Measurements from ENCODE around the gene TNK2. TPM values are rescaled to one million over a fixed set of nuclear protein-coding genes. Genes with fewer than 3 reads are reported as not detected.
A peak's percentile ranks its signal among the peaks of the same experiment; 100 is the strongest.
"Not testable (repeated sequence)": the region's sequence is repeated elsewhere in the genome, so short reads cannot be mapped to it uniquely, and the experiment has no call there.

TNK2 gene
- total and polyA plus RNA-seq, 2 donors (not counting 1 experiment from before 2014, with no cell fraction given) = 131 to 198 TPM

GRCh38 chr3:195902634-195903033 is 5.7 kb downstream of the TNK2 start:
- not testable (repeated sequence) for H3K4me3 ChIP-seq (ENCODE audit: control extremely low read depth in 1 of 5, extremely low read depth in 1 of 5, insufficient read depth in 1 of 5, low read depth in 2 of 5, low read length in 4 of 5)
- POLR2A ChIA-PET = interaction anchor here (0.6 to 1.4 kb wide), 4 partner anchors 9 to 747 kb away, joined by 3 to 6 read pairs (median 4); partner anchors contain the start of gene FBXO45

GRCh38 chr3:195901836-195902585 is 6.3 kb downstream of the TNK2 start:
- CTCF ChIA-PET = interaction anchor here (1.1 to 4.3 kb wide), 6 partner anchors 8 to 43 kb away, joined by 3 to 33 read pairs (median 7); no protein-coding TSS in a partner anchor
- not testable (repeated sequence) for H3K4me3 Mint-ChIP-seq; H3K27me3 Mint-ChIP-seq; H3K9me3 ChIP-seq (ENCODE audit: control extremely low read depth in 1 of 3, control insufficient read depth in 2 of 3, insufficient read depth in 1 of 3, low read length in 2 of 3); ATAC-seq (ENCODE audit: low read depth); H3K4me3 ChIP-seq (ENCODE audit: control extremely low read depth in 1 of 5, extremely low read depth in 1 of 5, insufficient read depth in 1 of 5, low read depth in 2 of 5, low read length in 4 of 5); H3K36me3 ChIP-seq (replicated peaks in 1 of 2; ENCODE audit: control extremely low read depth in 1 of 2, control insufficient read depth in 1 of 2, extremely low read depth in 1 of 2, insufficient read depth in 2 of 2, low read length in 1 of 2); H2AFZ ChIP-seq (ENCODE audit: insufficient read depth, low read depth, low read length, poor library complexity, severe bottlenecking); H3K27me3 ChIP-seq (replicated peaks in 1 of 4; ENCODE audit: control extremely low read depth in 1 of 4, control insufficient read depth in 3 of 4, insufficient read depth in 4 of 4, low read length in 3 of 4); DNase-seq; H3K9ac ChIP-seq (ENCODE audit: low read length); H3K9me3 Mint-ChIP-seq (ENCODE audit: insufficient read depth)
- peak overlapping the region; percentile 75 for H3K4me2 ChIP-seq (replicated peaks; ENCODE audit: low read depth, low read length, poor library complexity, severe bottlenecking)
- intact Hi-C loops (cut with micrococcal nuclease) = loop anchor here (10.0 kb wide), 1 partner anchor 733 kb away; the partner anchor contains the start of gene NRROS
- peaks cover 86 to 95% of the 10 kb centered on the region in 2 donors for H3K4me1 ChIP-seq (ENCODE audit: control insufficient read depth in 2 of 2, insufficient read depth in 2 of 2, low read length in 2 of 2)
- Mint-ChIP-seq H3K4me1 (peaks cover 88% of the 10 kb centered on the region), H3K27ac (peak overlapping the region; percentile 73)
- POLR2A ChIA-PET = interaction anchor here (1.4 to 1.9 kb wide), 2 partner anchors 7 to 9 kb away, joined by 3 to 9 read pairs; partner anchors contain the start of gene TNK2
- H3K79me2 ChIP-seq (ENCODE audit: control insufficient read depth, insufficient read depth, low read length) = peaks cover 94% of the 10 kb centered on the region
- peaks cover 23% of the 10 kb centered on the region for H4K20me1 ChIP-seq (ENCODE audit: control insufficient read depth, insufficient read depth, low read length, poor library complexity, severe bottlenecking)
- 42% methylated on average over 5 of the region's 16 CpGs for WGBS (ENCODE audit: insufficient coverage)
- H3K27ac ChIP-seq (ENCODE audit: low read length in 2 of 2) = peak overlapping the region in 1 of 2 donors; percentile 45

More at GRCh38 chr3:195902634-195903033, 5.7 kb downstream of the TNK2 start:
- peak overlapping the region; percentile 22 for H3K4me2 ChIP-seq (replicated peaks; ENCODE audit: low read depth, low read length, poor library complexity, severe bottlenecking)
- WGBS (ENCODE audit: insufficient coverage) = 84% methylated on average over 4 of the region's 9 CpGs
- Mint-ChIP-seq H3K4me1 (peaks cover 89% of the 10 kb centered on the region), H3K4me3 (peak overlapping the region; percentile 26), H3K27ac (peak overlapping the region; percentile 94)
- H3K27ac ChIP-seq (ENCODE audit: low read length in 2 of 2); ATAC-seq (ENCODE audit: low read depth); H3K27me3 Mint-ChIP-seq; H3K27me3 ChIP-seq (replicated peaks in 1 of 4; ENCODE audit: control extremely low read depth in 1 of 4, control insufficient read depth in 3 of 4, insufficient read depth in 4 of 4, low read length in 3 of 4); H3K9ac ChIP-seq (ENCODE audit: low read length); DNase-seq; H3K9me3 ChIP-seq (ENCODE audit: control extremely low read depth in 1 of 3, control insufficient read depth in 2 of 3, insufficient read depth in 1 of 3, low read length in 2 of 3); H3K36me3 ChIP-seq (replicated peaks in 1 of 2; ENCODE audit: control extremely low read depth in 1 of 2, control insufficient read depth in 1 of 2, extremely low read depth in 1 of 2, insufficient read depth in 2 of 2, low read length in 1 of 2); H2AFZ ChIP-seq (ENCODE audit: insufficient read depth, low read depth, low read length, poor library complexity, severe bottlenecking); H3K9me3 Mint-ChIP-seq (ENCODE audit: insufficient read depth): not testable (repeated sequence)
- intact Hi-C loops (cut with micrococcal nuclease) = loop anchor here (10.0 kb wide), 1 partner anchor 732 kb away; the partner anchor contains the start of gene NRROS
- CTCF ChIA-PET = interaction anchor here (1.1 to 4.3 kb wide), 5 partner anchors 9 to 42 kb away, joined by 3 to 33 read pairs (median 5); no protein-coding TSS in a partner anchor
- peaks cover 20% of the 10 kb centered on the region for H4K20me1 ChIP-seq (ENCODE audit: control insufficient read depth, insufficient read depth, low read length, poor library complexity, severe bottlenecking)
- H3K4me1 ChIP-seq (ENCODE audit: control insufficient read depth in 2 of 2, insufficient read depth in 2 of 2, low read length in 2 of 2) = peaks cover 87 to 95% of the 10 kb centered on the region in 2 donors
- peaks cover 94% of the 10 kb centered on the region for H3K79me2 ChIP-seq (ENCODE audit: control insufficient read depth, insufficient read depth, low read length)
